GM20000 (cell line): Measurements from ENCODE around the gene STAT5B.

Source experiments
- DNase-seq: peaks from one replicate; pipeline ENCODE4 v3.0.0; 2012; ENCODE audit warnings: low spot score
- TF ChIP-seq, protein P1 (sequence below): IDR thresholded peaks from 2 replicates; pipeline ENCODE4 v1.5.1; 2012; ENCODE audit warnings: mild to moderate bottlenecking, control low read depth; ENCODE audit errors: extremely low read depth, missing control alignments

STAT5B gene

GRCh38 chr17:42282478-42283080 is 6.4 kb upstream of the STAT5B start:
- no peak for DNase-seq
- TF ChIP-seq, protein P1, sequence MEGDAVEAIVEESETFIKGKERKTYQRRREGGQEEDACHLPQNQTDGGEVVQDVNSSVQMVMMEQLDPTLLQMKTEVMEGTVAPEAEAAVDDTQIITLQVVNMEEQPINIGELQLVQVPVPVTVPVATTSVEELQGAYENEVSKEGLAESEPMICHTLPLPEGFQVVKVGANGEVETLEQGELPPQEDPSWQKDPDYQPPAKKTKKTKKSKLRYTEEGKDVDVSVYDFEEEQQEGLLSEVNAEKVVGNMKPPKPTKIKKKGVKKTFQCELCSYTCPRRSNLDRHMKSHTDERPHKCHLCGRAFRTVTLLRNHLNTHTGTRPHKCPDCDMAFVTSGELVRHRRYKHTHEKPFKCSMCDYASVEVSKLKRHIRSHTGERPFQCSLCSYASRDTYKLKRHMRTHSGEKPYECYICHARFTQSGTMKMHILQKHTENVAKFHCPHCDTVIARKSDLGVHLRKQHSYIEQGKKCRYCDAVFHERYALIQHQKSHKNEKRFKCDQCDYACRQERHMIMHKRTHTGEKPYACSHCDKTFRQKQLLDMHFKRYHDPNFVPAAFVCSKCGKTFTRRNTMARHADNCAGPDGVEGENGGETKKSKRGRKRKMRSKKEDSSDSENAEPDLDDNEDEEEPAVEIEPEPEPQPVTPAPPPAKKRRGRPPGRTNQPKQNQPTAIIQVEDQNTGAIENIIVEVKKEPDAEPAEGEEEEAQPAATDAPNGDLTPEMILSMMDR, result no peak

- TF ChIP-seq, protein P1, result no peak
- DNase-seq, result peak; percentile 4
Measured at GRCh38 chr17:42281571-42282096, 5.4 kb upstream of the STAT5B start.

GRCh38 chr17:42279776-42280630 is 3.8 kb upstream of the STAT5B start:
- peak; percentile 2 for DNase-seq
- TF ChIP-seq, protein P1, result no peak

DNA sequence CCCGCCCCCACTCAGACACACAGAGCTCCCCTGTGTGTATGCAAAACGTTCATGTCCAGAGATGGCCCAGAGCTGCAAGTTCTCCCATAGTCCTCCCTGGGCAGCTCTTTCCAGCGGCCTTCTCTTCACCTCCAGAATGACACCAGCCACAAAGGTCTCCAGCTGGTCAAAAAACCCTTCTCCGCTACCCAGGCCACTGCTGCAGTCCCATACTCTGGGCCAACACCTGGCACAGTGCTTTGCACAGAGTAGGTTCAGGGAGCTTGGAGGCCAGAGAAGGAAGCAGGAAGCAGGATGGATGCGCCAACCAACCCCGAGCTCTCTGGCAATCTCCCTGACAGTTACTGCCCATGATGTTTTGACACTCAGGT is 1.1 kb upstream of the STAT5B start:
- TF ChIP-seq, protein P1, result no peak
- DNase-seq, result no peak

DNA sequence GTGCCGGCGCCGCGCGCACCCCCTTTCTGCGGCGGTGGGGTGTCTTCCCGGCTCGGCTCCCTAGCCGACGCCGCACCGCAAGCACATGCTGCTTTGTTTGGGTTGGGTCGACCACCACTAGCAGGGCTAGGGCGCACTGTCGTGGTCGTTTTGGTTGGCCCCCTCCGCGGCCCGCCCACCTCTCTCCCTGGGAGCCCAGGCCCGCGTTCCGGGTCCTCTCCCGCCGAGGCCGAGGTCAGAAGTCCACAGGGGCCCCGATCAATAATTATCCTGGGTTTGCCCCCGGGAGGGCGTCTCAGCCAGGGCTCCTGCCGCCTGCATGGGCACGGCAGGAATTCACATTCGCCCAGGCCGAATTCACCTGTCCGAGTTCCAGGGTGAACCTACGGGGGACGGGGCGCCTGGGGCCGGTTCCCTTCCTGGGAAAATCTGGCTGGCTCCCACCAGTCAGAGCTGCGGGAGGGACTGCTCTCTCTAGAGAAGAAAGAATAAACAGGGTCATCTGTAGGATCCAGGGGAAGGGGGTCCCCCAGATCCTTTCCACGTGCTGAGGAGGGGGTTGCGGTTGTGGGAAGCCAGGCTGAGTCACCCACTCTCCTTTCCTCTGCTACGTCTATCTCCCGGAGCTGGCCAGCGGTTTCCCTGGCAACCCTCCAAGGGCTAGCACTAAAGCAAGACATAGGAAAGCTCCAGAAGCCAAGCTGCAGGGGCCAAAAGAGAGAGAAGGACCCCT is 584 bp upstream of the STAT5B start:
- TF ChIP-seq, protein P1, result no peak
- DNase-seq, result peak; percentile 46

- peak; percentile 50 for DNase-seq
Measured at GRCh38 chr17:42275527-42276358, 448 bp downstream of the STAT5B start.

More at GRCh38 chr17:42275527-42276358, 448 bp downstream of the STAT5B start:
- TF ChIP-seq, protein P1, result no peak
